Measurements from ENCODE around the gene SRPK3.

DNA sequence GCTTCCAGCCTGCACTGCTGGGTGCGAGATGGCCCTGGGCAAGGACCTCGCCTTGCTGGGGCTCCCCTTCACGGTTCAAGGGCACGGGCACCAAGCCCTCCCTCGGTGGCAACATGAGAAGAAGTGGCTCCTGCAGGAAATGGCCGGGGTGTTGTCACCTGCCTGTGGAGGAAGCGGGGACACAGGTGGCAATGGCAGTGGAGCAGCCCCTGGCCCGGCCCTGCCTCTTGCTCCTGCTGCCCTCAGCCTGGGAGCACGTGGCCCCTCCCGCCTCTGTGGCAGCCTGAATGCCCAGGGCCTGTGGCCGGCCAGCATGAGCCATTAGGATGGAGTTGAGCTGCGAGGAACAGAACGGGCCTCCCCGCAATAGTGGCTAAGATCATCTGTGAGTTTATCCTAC lies 39.4 kb upstream of the SRPK3 start:
- TF ChIP-seq CTCF (conservative IDR thresholded peaks at IDR 0.05; ENCODE audit: low read length) (no peak), EZH2phosphoT487 (IDR thresholded peaks at IDR 0.05; ENCODE audit: borderline replicate concordance, low read depth, low read length) (no peak)
